Lung microvascular endothelial cell (primary cell): ENCODE data around the gene SEC16A. TPM values are rescaled to one million over a fixed set of nuclear protein-coding genes. Genes with fewer than 3 reads are reported as not detected.

ENCODE experiments used
- DNase-seq, 2 donors: peaks; one replicate each; pipeline versions ENCODE4 v3.0.0 to v3.0.0-alpha.2; 2010; ENCODE audit warnings: low read depth in 2 of 2
- total RNA-seq: library from RNA; depleted of rRNA; stranded (reverse); fragments of >200 nt; gene quantifications from 2 replicates; pipeline ENCODE4 v1.2.1, GENCODE V29; 2014

SEC16A gene
- total RNA-seq, 1 donor from 2014 or later: 14.3 TPM

- DNase-seq: no peak
Observed at GRCh38 chr9:136466155-136466541, 16.7 kb downstream of the SEC16A start.

- no peak for DNase-seq
Observed at GRCh38 chr9:136465500-136466154, 17.2 kb downstream of the SEC16A start.

GRCh38 chr9:136464241-136464640 lies 18.6 kb downstream of the SEC16A start:
- no peak for DNase-seq

GRCh38 chr9:136463578-136463977 lies 19.3 kb downstream of the SEC16A start:
- DNase-seq: no peak

- DNase-seq: no peak
Observed at GRCh38 chr9:136462664-136463063, 20.2 kb downstream of the SEC16A start.

- DNase-seq: no peak
Observed at GRCh38 chr9:136460772-136461325, 22.0 kb downstream of the SEC16A start.

GRCh38 chr9:136459425-136459824 lies 23.4 kb downstream of the SEC16A start:
- DNase-seq: no peak

GRCh38 chr9:136457326-136457725 lies 25.5 kb downstream of the SEC16A start:
- DNase-seq: no peak

- no peak for DNase-seq
Observed at GRCh38 chr9:136456258-136456657, 26.6 kb downstream of the SEC16A start.

- no peak for DNase-seq
Observed at GRCh38 chr9:136455043-136456002, 27.5 kb downstream of the SEC16A start.

- DNase-seq: no peak
Observed at GRCh38 chr9:136454026-136454796, 28.6 kb downstream of the SEC16A start.

GRCh38 chr9:136453326-136453725 lies 29.5 kb downstream of the SEC16A start:
- DNase-seq: no peak

- DNase-seq: no peak
Observed at GRCh38 chr9:136451221-136451877, 31.5 kb downstream of the SEC16A start.

- no peak for DNase-seq
Observed at GRCh38 chr9:136448655-136449054, 34.2 kb downstream of the SEC16A start.

GRCh38 chr9:136447173-136447778 lies 35.6 kb downstream of the SEC16A start:
- DNase-seq: no peak

- DNase-seq: no peak
Observed at GRCh38 chr9:136445799-136446198, 37.0 kb downstream of the SEC16A start.

- DNase-seq: no peak
Observed at GRCh38 chr9:136444102-136444501, 38.7 kb downstream of the SEC16A start.

- DNase-seq: no peak
Observed at GRCh38 chr9:136443687-136444086, 39.2 kb downstream of the SEC16A start.

- DNase-seq: no peak
Observed at GRCh38 chr9:136443087-136443486, 39.8 kb downstream of the SEC16A start.

GRCh38 chr9:136442265-136442664 lies 40.6 kb downstream of the SEC16A start:
- DNase-seq: no peak
